NCI-H82 treated with DMSO at 0.1 percent for 48 hours (cell line): ENCODE data around the gene TNPO1.
"Not testable (repeated sequence)": the region's sequence is repeated elsewhere in the genome, so short reads cannot be mapped to it uniquely, and the experiment has no call there.

Source experiments
- DNase-seq: peaks from one replicate; lab custom pipeline; 2025; ENCODE audit not compliant: unreplicated experiment; lab: John Stamatoyannopoulos, UW

The TNPO1 gene

DNA sequence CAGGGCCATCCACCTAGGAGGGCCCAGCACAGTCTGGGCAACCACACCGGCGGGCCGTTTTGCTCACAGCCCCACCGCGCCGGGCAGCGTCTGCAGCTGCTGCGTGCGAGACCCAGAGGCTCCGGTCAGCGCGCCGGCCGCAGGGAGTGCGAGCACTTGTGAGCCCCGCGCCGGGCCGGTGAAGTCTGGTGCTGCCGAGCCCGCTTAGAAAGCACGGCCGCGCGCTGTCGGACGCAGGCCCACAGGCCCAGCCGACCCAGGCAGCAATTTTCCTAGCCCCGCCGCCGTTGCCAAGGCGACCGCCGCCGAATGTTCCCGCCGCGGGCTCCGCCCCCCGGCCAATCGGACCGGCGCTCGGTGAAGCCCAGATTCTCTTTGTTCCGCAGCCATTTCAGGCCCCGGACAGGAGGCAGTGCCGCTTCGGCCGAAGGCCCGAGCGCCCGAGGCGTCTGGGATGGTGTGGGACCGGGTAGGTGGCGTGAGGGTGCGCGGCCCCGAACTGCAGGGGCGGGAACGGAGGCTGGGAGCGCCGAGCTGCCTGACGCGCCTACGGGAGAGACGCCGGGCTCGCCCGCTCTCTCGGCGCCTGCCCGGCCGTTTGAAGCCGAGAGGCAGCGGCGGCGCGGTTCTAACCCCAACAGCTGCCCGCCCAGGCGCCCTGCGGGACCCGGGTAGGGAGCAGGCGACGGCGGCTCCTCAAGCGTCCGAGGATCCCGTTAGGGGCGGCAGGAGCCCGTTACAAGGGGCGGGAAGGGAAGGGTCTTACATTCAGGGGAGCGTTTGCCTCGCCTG, at the start of gene TNPO1:
TNPO1 (plus strand) TSS at position 378 of the 792 bp plus-strand sequence; CDS start at position 455, 77 bp downstream.
- peak; percentile 65 for DNase-seq

DNA sequence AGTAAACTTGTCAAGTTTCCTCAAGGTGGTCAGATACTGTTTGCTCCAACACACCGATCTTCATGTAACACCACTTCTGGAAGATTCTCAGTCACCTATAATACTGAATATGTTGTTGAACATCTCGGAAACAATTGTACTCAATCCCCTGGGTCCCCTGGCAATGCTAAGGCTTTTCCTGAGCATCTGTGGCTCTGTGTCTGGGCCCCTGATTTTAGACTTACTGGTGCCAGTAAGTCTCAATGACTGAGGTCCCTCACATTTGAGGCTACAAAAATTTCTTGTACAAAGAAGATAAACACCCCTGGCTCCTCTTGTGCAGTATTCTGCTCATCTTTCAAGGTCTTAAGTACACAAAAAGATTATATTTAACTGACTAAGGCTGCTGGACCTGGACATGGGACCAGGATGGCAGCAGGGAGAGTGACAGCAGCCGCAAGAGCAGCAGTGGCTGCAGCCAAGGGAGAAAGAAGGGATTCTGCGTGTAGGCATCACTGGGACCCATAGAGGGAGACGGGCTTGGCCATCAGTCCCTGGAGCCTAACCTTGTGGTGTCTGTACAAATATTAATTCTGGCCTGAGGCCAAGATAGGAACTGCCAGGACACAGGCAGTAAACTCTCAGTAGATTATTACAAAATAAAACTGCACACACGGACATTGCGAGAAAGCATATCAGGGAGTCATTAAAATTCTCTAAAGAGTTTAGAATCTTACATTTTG, 49.0 kb upstream of the TNPO1 start:
- DNase-seq, result peak; percentile 81

DNA sequence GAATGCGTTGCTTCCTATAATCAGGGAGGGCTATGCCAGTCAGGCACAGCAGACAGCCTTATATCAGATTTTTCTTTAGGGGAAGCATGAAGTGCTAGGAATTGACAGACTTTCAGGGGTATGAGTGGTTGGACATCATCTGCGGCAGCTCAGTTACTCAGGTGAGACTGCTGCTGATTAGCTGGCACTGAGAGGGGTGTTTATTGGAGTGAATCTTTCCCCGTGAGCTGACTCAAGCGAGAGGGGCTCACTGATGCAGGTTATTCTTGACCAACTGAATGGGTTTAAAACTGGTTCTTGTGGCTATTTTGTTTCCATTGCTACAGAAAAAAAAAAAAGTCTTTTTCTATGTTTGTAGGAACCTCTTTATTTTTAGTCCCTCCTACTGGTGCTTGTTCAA, 46.2 kb upstream of the TNPO1 start:
- no peak for DNase-seq

DNA sequence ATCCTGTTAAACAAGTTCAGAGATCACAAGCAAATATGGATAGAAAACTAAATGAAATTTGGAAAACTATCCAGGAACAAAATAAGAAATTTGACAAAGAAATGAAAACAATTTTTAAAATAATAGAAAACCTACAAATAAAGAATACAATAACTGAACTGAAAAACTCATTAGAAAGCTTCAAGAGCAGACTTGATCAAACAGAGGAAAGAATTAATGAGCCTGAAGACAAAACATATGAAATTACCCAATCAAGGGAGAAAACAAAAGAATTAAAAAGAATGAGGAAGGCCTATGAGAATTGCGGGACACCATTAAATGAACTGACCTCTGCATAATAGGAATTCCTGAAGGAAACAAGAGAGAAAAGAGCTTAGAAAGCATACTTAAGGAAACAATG, 39.8 kb upstream of the TNPO1 start:
- no peak for DNase-seq

DNA sequence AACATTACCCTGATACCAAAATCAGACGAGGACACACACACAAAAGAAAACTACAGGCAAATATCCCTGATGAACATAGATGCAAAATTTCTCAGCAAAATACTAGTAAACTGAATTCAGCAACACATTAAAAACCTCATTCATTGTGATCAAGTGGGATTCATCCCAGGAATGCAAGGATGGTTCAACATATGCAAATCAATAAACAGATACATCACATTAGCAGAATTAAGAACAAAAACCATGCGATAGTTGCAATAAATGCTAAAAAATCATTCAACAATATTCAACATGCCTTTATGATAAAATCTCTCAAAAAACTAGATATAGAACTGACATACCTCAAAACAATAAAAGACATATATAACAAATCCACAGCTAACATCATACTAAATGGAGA, 36.9 kb upstream of the TNPO1 start:
- DNase-seq, result no peak

DNA sequence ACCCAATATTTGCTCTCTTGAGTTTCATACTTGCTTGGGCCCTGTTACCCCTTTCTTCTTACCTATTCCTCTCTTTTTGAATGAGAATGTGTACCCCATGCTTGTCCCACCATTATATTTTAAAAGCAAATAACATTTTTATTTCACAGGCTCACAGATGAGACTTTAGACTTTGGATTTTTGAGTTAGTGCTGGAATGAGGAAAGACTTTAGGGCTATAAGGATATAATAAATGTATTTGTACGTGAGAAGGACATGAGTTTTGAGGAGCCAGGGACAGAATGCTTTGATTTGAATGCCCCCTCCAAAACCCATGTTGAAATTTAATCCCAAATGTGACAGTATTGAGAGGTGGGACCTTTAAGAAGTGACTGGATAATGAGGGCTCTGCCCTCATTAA, 33.1 kb upstream of the TNPO1 start:
- no peak for DNase-seq

DNA sequence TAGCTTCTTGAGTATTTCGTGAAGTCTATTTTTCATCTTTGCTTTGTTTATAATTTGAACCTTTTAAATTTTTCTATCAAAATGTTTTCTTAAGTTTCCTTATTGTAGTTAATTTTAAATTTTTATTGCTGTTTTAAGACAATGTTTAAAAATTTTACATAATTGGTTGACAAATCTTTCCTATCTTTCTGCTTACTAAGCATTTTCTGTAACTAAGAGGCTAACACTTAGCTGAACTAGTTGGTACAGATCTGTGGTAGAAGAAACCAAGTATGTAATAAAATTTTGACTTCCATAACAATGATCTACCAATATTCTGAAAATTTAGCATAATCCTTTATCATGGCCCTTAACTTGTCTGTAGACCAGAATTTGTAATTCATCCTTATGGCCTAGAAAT, 32.3 kb upstream of the TNPO1 start:
- DNase-seq, result no peak

DNA sequence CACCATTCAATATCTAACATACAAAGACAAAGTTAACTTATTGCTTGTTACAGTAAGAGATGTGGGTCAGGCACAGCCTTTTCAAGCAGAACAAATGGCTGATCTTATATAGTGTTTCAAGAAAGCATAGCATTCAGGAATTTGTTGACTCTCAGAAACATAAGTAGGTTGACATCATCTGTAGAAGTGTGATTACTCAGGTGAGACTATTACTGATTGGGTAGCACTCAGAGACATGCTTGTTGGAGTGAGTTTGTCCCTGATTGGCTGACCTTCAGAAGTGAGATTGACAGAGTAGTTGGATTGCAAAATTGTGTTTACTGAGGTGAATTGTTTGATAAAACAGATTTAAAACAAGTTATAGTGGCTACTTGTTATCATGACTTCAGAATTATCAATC, 30.7 kb upstream of the TNPO1 start:
- no peak for DNase-seq

DNA sequence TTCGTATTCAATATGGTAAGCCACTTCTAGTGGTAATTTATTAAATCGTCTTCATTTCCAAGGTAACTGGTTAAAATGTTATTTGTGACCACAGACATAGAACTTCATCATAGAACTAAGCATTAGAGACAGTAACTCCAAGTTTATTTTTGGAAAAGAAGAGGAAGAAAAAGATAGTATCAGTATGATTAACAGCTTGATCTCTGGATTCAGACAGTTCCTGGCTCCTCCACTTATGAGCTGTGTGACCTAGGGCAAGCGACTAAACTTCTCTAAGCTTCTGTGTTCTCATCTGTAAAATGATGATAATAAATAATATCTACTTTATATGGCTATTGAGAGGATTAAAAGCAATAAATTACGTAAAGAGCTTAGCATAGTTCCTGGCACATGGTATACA, 29.8 kb upstream of the TNPO1 start:
- DNase-seq, result no peak

DNA sequence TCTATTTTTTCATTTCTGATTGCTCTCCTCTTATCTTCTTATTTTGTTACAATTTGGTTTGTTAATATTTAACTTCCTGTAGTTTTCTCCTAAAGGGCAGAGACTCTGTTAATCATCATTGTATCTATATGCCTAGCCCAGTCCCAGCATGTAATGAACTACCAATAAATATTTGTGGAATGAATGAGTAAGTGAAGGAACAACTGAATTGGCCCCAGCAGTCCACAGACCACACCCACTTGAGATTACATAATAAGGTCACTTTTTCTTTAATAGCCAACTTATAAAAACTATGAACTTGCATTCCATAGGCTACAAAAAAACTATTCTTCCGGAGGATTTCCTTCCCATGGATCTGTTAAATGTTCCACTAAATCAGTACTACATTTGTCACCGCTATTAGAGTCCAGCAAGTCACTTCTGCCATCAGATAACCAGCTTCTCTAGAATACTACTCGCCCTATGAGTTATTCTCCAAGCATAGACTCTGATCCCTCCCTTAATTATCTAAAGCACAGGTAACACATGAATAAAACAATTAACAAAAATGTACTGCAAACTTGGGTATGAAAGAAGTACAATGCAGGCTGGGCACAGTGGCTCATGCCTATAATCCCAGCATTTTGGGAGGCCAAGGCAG, 27.5 kb upstream of the TNPO1 start:
- DNase-seq, result no peak

DNA sequence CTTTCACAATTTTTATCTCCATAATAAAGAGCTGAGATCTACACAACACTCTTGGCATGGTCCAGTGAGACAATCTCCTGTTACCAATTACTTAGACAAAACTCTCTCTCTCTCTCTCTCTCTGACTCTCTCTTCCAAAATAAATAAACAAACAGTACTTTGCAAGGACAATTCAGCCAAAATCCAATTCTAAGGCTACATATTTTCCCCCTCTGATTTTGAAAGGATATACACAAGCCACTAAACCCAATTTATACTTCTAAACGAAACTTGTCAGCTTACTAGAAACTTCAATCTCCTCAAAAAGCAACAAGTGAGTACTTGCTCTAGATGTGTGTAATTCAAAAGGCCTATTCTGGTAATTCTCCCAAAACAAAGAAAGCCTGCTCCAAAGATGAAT, 26.3 kb upstream of the TNPO1 start:
- DNase-seq, result no peak

DNA sequence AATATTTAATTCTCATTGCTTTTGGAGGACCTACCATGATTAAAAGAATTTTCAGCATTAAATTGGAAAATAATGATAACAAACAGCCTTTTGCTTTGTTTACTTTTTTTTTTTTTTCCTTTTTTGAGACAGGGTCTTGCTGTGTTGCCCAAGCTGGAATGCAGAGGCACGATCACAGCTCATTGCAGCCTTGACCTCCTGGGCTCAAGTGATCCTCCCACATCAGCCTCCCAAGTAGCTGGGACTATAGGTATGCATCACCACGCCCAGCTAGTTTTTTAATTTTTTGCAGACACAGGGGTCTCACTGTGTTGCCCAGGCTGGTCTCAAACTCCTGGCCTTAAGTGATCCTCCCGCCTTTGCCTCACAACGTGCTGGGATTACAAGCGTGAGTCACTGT, 23.8 kb upstream of the TNPO1 start:
- not testable (repeated sequence) for DNase-seq

DNA sequence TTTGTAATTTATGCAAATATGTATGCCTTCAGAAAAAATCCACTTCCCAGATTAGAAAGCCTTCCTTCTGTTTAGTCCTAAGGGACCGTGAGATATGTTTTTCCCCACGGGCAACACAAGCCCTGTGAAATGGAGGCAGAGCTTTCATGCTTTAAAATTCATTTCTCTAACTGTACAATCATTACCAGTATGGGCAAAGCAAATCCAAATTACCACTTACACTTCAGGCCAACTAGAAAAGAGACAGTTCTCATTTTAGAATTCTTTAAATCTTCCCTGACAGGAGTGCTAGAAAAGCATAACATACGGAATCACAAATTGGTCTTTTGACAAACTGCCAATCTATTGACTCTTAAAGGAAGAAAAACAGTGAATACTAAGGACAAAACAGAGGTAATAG, 20.5 kb upstream of the TNPO1 start:
- DNase-seq, result no peak

DNA sequence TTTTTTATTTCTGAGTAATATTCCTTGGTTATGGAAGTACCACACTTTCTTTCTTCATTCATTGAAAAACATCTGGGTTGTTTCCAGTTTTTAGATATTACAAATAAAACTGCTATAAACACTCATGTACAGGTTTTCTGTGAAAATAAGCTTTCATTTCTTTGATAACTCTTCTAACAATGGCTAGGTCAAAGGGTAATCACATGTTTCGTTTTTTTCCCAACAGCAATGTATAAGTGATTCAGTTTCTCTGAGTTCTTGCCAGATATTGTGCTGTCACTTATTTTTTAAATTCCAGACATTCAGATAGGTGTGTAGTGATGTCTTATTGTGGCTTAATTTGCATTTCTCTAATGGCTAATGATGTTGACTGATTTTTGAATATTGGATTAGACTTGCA, 16.7 kb upstream of the TNPO1 start:
- no peak for DNase-seq

DNA sequence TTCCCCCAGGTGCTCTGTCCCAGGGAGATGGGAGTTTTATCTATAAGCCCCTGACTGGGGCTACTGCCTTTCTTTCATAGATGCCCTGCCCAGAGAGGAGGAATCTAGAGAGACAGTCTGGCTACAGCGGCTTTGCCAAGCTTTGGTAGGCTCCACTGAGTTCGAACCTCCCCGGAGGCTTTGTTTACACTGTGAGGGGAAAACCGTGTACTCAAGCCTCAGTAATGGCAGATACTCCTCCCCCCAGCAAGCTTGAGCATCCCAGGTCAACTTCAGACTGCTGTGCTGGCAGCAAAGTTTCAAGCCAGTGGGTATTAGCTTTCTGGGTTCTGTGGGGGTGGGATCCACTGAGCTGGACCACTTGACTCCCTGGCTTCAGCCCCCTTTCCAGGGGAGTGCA, 7.8 kb upstream of the TNPO1 start:
- DNase-seq, result not testable (repeated sequence)

DNA sequence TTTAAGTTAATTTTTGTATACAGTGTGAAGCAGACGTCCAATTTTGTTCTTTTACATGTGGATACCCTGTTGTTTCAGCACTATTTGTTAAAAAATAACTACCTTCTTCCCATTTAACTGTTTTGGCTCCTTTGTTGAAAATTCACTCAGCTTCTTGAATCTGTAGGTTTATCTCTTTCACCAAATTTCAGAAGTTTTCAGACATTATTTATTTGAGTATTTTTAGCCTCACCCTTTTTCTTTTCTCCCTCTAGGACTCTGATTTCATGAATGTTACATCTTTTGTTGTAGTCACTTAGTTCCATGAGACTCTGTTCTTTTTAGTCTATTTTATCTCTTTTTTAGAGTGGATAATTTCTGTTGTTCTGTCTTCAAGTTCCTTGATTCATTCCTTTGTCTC, 4.6 kb upstream of the TNPO1 start:
- no peak for DNase-seq

DNA sequence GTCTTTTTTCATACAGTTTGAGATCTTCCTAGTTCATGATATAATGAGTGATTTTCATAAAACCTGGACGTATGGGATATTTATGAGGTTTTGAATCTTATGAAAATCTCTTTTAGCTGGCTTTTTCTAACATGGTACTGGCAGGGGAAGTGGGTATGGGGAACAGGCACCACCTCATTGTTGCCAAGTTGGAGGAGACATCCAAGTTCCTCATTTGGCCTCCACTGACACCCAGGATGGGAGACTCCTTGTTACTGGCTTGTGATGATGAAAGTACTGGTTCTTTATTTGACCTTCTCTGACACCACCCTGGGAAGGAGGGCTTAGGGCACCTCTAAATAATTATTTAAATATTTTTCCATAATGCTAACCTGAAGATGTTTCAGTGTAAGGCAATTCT, 4.0 kb upstream of the TNPO1 start:
- no peak for DNase-seq

DNA sequence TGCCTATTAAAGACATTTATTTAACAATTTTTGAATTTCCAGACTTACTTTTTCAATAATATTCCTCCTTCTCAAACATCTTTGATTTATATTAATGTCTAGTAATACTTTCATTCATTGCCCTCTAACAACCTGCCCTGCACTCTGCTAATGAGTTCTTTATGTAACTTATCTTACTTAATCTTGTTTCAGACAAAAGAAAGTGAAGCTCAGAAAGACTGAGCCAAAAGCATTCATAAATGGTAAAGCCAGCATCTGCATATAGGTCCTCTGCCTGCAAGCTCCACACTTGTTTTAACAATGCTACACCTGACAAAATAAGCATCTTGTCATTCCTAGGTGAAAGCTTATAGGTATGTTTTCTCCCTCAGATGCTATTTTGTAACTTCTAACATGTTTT, 2.4 kb upstream of the TNPO1 start:
- peak; percentile 84 for DNase-seq

DNA sequence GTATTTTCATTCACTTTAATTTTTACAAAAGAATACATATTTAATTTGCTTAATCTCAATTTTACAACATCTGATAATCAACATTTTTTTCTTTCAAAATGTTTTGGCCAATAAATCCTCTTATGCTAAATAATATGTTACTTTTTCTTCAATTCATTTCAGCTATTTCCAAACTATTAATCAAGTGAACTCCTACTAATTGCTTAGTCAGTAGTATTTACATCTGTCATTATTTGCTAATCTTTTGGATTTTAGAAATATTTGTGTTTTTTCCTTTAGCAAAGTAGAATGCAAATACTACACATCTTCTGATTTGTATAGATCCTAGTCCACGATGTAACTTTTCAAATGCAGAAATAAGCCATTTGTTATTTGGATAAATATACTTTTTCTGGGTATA, 1.6 kb upstream of the TNPO1 start:
- no peak for DNase-seq

DNA sequence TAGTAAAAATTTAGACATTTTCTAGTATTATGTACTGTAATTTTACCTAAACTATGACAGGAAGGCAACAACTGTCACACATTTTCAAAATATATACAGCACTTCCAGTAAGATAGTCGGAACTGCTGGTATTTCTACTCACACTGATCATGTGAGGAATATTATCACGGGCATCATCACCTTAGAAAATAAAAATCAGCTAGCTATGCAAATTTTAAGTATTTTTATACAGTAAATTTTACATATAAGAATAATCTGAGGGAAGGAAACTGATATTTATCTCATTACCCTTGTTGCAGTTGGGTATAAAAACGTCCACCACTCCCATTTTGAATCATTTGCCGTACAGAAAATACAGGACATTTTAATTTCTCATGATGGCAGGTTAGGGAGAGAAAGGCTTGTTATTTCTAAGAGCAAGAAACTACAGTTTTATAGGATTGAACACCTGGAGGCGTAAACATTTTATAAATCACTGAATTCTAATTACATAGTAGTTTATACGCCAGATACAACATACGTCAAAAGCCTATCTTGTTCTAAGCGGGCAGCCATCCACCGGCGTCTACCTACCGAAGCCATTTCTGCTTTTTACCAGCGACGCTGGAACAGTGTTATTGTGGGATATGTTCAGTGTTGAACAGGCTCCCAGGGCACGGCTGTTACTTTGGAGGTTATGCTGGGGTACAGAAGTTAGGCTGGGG, 729 bp upstream of the TNPO1 start:
- DNase-seq, result peak; percentile 58

DNA sequence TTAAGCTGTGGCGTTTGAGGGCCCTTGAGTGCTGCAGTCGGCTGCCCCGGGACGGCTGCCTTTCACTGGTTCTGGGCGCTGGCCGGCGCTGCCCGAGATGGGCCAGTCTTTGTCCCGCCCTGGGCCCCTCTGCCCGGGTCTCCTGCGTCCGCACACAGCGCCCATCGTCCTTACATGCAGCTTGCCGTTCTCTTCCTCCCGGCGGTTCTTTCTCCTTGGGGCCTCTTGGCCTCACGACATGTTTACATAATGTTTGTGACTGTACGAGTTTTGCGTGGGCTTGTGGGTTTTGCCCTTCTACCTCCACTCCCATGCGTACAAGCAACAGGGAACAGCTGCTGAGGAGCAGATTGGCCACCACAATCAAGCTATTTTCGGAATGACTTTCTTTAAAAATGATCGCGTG, 618 bp downstream of the TNPO1 start:
- peak; percentile 14 for DNase-seq
